ENCODE results near the gene D2HGDH.
"Not testable (repeated sequence)": the region's sequence is repeated elsewhere in the genome, so short reads cannot be mapped to it uniquely, and the experiment has no call there.

D2HGDH gene

DNA sequence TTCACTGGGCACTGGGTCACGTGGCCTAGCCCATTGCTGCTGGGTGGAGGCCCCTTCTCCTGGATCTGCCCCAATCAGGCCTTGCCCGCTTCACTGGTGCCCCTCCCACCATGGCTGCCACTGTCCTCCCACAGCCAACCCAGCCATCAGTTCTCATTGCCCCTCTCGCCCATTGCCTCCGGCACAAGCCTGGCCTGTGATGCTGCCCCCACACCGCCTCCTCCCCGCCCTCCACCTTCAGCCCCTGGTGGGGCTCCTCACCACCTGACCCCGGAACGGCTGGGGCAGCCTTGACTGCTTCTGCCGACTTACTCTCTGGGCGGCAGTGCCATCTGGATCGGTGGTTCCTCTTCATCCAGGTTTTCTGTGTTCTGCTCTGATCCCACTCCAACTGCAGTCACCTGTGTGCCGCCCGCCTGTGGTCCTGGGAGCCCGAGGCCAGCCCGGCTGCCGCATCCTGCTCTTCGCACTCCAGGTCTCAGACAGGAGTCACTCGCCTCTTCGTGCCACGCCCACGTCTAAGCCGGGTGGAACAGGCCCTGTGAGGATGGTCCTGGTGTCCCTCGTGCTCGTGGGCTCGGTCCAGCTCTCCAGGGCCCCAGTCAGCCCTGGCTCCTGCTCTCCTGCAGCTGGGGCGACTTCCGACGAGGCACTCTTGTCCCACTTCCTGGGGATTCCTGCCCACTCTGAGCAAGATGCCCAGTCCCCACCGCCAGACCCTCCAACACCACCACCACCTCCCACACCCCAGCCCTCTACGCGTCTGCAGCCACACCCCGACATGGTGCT lies 14.2 kb downstream of the D2HGDH start:
- DNase-seq (ENCODE audit: low read depth, low spot score), result no peak

GRCh38 chr2:241750076-241750840 lies 15.8 kb downstream of the D2HGDH start:
- no peak for DNase-seq (ENCODE audit: low read depth, low spot score)

- DNase-seq (ENCODE audit: low read depth, low spot score), result no peak
Observed at GRCh38 chr2:241751152-241751551, 16.7 kb downstream of the D2HGDH start.

DNA sequence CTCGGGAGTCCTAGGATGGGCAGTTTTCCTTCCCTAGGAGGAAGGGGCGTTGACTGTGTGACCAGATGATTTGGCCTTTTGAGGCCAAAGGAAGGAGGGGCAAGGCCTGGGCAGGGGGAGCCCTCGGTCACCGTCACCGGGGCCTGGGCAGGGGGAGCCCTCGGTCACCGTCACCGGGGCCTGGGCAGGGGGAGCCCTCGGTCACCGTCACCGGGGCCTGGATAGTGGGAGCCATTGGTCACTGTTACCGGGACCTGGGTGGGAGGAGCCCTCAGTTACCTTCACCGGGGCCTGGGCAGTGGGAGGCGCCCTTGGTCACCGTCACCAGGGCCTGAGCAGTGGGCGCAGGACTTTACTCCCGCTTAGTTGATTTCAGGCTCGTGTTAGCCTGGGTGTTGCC lies 17.3 kb downstream of the D2HGDH start:
- no peak for DNase-seq (ENCODE audit: low read depth, low spot score)

DNA sequence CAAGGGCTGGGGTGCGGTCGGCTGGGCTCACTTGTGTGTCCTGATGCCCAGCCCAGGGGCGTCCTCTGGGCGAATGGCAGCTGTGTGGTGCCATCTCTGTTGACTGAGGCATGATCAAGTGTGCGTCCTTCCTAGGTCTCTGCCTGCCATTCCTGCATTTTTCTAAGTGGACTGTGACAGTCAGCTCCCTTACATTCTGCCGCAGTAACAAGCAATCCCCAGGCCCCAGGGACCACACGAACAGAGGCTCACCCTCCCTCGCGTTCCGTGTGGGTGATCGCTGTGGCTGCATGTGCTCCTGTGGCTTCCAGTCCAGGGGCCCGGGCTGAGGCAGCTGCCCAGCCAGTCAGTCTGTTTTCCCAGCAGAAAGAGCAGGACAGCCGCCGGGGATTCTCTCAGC lies 17.8 kb downstream of the D2HGDH start:
- DNase-seq (ENCODE audit: low read depth, low spot score), result no peak

- no peak for DNase-seq (ENCODE audit: low read depth, low spot score)
Observed at GRCh38 chr2:241752689-241753276, 18.4 kb downstream of the D2HGDH start.

- no peak for DNase-seq (ENCODE audit: low read depth, low spot score)
Observed at GRCh38 chr2:241753493-241753892, 19.1 kb downstream of the D2HGDH start.

DNA sequence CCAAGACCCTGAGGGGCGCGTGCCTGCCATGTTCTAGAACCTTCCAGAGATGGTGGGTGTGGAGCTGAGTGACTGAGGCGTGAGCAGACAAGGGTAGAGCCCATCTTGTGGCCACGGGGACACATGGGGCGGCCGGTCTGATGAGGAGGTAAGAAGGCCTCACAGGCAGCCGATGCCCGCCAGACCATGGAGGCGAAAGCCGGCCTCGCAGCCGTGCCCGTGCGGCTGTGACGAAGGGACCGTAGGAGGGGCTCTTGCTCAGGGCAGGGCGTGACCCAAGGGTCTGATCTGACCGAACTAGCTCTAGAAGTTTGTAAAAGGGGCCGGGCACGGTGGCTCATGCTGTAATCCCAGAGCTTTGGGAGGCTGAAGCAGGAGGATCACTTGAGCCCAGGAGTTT lies 19.6 kb downstream of the D2HGDH start:
- DNase-seq (ENCODE audit: low read depth, low spot score), result no peak

DNA sequence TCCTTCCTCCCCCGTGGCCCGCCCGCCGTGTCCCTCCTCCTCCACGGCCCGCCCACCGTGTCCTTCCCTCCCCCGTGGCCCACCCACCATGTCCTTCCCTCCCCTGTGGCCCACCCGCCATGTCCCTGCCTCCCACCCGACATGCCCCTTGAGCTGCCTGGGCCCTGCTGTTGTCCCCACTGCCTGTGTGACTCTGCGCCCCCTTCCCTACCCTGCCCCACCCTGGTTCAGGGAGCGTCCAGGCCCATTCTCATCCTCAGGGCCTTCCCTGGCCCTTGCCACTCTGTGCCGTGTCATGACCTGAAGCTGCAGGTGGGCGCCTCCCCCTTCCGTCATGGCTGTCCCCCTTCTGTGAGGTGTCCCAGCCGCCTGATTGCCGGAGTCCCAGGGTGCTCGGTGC lies 20.7 kb downstream of the D2HGDH start:
- DNase-seq (ENCODE audit: low read depth, low spot score), result no peak

DNA sequence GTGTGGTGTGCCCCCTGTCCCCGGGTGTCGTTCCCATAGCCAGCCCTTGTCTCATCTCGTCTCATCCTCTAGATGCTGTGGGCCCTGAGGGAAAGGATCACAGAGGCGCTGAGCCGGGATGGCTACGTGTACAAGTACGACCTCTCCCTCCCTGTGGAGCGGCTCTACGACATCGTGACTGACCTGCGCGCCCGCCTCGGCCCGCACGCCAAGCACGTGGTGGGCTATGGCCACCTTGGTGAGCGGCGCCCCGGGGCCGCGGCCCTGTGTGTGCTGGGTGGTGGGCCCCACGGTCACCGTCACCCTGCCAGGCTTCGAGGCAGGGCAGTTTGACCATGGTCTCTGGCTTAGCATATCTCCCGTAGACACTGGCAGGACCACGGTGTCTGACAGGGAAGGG lies 21.3 kb downstream of the D2HGDH start:
- no peak for DNase-seq (ENCODE audit: low read depth, low spot score)

- DNase-seq (ENCODE audit: low read depth, low spot score), result no peak
Observed at GRCh38 chr2:241759067-241759807, 24.8 kb downstream of the D2HGDH start.

DNA sequence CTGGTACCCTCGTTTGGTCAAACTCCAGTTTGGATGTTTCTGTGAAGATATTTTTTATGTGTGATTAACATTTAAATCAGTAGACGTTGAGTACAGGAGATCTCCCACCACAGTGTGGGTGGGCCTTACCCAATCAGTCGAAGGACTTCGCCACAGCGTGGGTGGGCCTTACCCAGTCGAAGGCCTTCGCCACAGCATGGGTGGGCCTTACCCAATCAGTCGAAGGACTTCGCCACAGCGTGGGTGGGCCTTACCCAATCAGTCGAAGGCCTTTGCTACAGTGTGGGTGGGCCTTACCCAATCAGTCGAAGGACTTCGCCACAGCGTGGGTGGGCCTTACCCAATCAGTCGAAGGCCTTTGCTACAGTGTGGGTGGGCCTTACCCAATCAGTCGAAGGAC lies 25.5 kb downstream of the D2HGDH start:
- not testable (repeated sequence) for DNase-seq (ENCODE audit: low read depth, low spot score)

DNA sequence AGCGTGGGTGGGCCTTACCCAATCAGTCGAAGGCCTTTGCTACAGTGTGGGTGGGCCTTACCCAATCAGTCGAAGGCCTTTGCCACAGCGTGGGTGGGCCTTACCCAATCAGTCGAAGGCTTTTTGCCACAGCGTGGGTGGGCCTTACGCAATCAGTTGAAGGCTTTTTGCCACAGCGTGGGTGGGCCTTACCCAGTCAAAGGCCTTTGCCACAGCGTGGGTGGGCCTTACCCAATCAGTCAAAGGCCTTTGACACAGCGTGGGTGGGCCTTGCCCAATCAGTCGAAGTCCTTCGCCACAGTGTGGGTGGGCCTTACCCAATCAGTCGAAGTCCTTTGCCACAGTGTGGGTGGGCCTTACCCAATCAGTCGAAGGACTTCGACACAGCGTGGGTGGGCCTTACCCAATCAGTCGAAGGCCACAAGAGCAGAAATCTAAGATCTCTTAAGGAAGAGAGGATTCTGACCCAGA lies 25.9 kb downstream of the D2HGDH start:
- no peak for DNase-seq (ENCODE audit: low read depth, low spot score)

DNA sequence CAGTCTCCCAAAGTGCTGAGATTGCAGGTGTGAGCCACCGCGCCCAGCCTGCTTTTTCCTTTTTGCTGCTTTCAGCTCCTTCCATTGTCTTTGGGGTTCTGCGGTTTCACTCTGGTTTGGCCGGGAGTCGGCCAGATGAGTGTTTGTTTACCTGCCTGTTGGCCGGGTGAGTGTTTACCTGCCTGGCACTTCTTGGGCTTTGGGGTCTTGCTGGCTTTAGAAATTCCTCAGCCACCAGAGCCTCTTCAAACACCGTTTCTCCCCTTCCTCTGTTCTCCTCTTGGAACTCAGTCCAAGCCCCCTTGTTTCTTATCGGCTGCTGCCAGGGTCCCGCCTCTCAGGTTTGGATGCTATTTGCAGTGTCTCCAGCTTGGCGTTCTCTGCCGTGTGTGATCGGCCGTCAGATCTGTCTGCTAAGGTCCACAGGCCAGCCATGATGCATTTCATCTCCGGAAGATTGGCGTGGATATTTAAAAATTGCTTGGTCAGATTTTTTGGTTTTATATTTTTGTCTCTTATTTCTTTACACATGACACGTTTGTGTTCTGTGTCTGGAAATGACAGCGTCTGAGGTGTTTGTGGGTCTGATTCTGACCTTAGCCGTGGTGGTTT lies 28.0 kb downstream of the D2HGDH start:
- no peak for DNase-seq (ENCODE audit: low read depth, low spot score)

- no peak for DNase-seq (ENCODE audit: low read depth, low spot score)
Observed at GRCh38 chr2:241762933-241763369, 28.5 kb downstream of the D2HGDH start.

DNA sequence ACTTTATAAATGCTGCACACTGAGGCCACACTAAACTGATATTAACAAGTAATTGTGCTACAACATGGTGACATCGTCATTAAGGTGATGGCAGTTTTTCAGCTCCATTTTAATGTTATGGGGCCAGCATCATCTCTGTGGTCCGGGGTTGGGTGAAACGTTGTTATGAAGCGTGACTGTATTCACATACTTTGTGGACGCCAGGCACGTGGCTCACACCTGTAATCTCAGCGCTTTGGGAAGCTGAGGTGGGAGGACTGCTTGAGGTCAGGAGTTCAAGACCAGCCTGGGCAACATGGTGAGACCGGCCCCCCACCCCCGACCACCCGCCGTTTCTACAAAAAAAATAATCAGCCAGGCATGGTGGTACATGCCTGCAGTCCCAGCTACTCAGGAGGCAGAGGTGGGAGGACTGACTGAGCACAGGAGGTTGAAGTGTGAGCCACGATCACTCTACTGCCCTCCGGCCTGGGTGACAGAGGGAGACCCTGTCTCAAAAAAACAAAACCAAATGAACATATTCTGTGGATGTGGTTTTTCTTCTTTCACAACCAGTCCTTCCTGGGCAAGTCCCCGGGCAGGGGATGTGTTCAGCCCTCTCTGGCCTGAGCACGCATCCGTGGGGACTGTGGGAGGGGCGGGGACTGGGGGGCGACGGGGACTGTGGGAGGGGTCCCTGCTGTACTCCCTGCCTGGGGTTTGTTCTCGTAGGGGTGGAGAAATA lies 29.3 kb downstream of the D2HGDH start:
- DNase-seq (ENCODE audit: low read depth, low spot score), result no peak

- DNase-seq (ENCODE audit: low read depth, low spot score), result no peak
Observed at GRCh38 chr2:241764275-241765241, 30.1 kb downstream of the D2HGDH start.

GRCh38 chr2:241767464-241768250 lies 33.2 kb downstream of the D2HGDH start:
- DNase-seq (ENCODE audit: low read depth, low spot score), result no peak

- no peak for DNase-seq (ENCODE audit: low read depth, low spot score)
Observed at GRCh38 chr2:241768251-241768711, 33.9 kb downstream of the D2HGDH start.
